GM21576 (cell line): ENCODE data around the gene XPC.
A peak's percentile ranks its signal among the peaks of the same experiment; 100 is the strongest.

Experiments
- ATAC-seq: cut with Tn5 transposase; IDR thresholded peaks from one replicate; pipeline ENCODE4 v1.9.1; 2021; ENCODE audit warnings: mild to moderate bottlenecking, moderate library complexity; ENCODE audit not compliant: unreplicated experiment

XPC gene

GRCh38 chr3:14208168-14208567, 29.8 kb upstream of the XPC start:
- ATAC-seq = no peak

DNA sequence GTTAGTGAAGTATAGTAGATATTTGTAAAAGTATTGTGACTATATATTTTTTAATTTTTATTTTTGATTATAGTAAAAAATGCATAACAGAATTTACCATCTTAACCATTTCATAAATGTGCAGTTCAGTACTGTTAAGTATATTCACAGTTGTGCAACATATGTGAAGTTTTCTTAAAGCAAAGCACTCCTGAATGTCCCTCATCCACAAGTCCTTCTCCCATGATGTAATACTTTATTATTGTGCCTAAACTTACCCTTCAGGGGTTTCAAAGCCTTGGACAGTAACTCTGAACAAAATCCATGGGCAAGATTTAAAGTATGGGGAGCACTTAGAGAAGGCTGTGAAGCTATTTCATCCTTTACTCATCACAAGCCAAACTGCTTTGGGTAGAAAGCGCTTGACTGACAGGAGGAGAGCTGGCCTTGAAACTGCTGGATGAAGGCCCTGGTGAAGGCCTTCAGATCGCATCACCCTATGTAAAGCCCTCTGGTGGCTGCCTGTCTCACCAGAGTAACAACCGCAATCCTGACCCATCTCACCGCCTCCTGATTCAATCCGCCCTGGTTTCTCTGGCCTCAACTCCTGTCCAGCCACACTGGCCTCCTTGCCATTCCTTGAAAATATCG, 28.3 kb upstream of the XPC start:
- ATAC-seq = no peak

- ATAC-seq = no peak
These were observed 26.3 kb upstream of the XPC start for GRCh38 chr3:14204515-14205284.

GRCh38 chr3:14203521-14204079, 25.2 kb upstream of the XPC start:
- ATAC-seq = peak; percentile 59

- no peak for ATAC-seq
These were observed 24.6 kb upstream of the XPC start for GRCh38 chr3:14202874-14203520.

DNA sequence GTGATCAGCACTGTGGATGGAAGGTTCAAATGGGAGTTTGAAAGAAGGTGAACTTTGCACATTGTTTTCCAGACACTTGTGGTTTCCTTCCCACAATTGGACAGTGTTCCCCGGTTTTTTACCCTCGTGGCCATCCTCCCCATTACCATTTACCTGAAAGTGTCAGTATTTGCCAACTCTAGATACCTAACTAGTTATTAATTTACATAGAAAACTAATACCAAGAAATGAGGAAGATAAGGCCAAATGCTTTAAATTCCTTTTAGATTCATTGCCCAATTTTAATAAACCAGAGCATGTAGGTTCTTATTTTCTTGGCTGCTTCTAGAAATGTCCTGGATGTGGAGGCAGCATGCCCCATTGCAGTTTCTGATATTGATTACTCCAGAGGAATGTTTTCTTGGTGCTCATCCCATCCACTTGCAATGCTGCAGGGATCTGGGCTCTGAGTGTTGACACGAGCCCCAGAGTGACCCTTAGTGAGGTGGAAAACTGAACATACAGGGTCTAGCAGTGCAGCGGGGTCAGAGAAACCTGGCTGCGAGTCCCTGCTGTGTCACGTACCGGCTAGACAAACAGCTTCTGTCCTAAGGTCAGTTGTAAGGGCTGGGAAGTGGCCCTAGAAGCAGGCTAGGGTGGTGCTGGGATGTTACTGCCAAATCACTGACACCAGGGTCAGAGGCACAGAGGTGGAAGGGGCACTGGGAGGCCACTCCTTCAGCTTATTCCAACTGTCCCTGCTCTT, 23.7 kb upstream of the XPC start:
- ATAC-seq = no peak

GRCh38 chr3:14200841-14201240, 22.4 kb upstream of the XPC start:
- ATAC-seq = no peak

GRCh38 chr3:14200276-14200675, 21.9 kb upstream of the XPC start:
- no peak for ATAC-seq

DNA sequence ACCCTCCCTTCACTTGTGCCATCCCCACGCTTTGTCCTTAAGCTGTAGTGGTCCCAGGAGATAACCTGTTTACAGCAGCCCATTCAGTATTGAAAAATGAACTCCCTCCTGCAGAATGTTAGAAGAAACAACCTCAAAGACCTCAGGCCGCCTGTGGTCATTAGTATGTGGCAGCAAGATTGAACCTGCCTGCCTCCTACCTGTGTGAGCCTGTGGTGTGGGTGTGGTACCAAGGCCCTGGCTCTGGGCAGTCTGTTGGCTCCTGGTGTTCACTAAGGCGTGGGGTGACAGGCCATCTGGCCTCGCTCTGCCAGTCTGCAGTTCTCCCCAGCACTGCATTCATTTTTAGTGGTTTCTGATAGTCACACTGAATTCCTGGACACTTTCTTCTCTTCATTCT, 21.2 kb upstream of the XPC start:
- ATAC-seq = no peak

DNA sequence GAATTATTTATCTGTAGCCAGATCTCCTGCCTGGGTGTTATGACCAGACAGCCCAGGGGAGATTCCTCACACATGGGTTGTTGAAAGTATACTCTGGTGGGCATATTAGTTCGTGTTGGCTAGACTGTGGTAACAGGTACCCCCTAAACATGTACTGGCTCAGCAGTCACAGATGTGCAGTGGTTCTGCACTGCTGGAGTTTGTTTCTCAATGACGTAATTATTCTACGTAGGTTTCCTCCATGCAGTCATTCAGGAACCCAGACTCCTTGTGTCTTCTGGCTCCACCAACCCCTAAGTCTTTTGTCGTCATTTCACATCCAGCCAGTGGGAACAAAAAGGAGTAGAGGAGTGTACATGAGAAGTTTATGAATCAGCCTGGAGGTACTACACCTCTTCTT, 16.5 kb upstream of the XPC start:
- no peak for ATAC-seq

- no peak for ATAC-seq
These were observed 9.8 kb upstream of the XPC start for GRCh38 chr3:14188041-14188754.

DNA sequence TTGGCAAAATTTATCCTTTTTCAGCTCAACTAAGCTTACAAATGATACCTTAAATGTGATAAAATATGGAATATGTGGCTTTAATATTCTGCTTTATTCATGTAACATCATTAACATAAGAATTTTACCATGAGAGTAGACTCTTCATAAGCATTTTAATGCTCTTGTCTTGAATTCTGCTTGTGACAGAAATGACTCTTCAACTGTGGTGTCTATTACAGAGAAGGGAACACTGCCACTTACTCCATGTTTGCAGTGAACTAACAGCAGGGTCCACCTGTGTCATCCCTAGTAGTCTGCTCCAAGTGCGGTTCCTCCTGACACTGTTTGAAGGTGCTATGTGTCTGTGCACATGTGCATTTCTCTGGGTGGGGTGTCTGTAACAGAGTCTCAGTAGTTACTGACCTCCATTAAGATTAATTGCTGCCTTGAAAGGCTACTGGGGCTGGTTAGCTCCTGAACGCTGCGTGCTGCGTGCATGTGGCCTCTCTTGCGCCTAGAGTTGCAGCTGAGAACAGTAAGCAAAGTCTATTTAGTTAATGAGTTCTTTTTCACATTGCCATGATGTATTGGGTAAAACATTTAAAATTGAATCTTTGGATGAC, 8.6 kb upstream of the XPC start:
- ATAC-seq = no peak

DNA sequence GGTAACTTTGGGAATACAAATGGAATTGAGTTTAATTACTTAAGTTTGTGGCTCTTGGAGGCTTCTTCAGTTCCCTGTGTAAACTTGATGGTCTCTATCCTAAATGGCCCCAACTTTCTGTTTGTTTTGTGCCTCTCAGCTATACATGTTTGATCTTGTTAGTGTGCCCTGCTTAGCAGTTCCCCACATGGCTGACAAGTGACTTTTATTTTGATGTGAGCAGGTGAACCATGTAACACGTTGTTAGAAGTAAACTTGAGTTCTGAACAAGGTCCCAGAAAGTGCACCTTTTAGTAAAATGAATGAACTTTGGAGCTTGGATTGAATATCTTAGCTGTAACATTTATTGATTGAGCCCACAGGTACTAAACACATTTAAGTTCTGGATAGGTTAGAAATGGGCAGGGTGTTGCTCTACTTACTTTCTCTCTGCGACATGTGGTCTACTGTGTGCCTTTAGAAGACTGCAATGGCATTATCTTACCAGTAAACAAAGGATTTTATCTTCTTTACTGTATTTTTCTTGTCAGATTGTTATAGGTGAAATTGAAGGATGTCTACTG, 4.7 kb upstream of the XPC start:
- no peak for ATAC-seq

- ATAC-seq = no peak
These were observed 2.9 kb upstream of the XPC start for GRCh38 chr3:14181253-14181652.

GRCh38 chr3:14179795-14180194, 1.4 kb upstream of the XPC start:
- ATAC-seq = no peak

GRCh38 chr3:14179114-14179465, 689 bp upstream of the XPC start:
- no peak for ATAC-seq

- ATAC-seq = peak; percentile 9
These were observed 688 bp downstream of the XPC start for GRCh38 chr3:14177580-14178246.

DNA sequence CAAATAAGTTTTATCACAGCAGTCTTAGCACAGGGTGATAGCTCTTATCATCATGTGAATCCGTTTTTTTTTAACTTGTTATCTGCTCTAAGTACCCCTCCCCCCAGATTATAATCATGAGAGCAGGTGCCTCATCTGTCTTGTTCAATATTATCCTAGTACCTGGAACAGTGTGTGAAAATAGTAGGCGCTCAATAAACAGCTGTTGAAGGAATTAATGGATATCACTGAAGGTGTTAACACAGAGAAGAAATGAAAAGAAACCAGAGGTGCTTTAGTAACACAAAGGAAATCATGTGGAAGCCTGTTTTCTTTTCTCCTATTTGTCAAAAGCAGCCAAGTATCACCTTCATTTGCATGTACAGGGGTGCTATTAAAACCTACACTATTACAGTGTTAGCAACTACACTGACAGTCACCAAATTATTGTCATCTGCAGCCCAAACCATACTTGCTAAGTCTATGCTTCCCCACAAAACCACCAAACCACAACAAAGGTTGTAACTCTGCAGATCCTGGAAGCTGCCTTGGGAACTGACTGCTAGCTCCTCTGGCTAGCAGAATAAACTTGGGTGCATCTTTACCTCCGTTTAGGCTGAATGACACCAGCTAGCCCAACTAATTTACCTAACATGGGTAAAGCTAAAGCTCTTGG, 2.9 kb downstream of the XPC start:
- no peak for ATAC-seq

- ATAC-seq = no peak
These were observed 3.9 kb downstream of the XPC start for GRCh38 chr3:14174483-14174882.
